NCI-H460 (cell line): ENCODE measurements around the gene GAB4. TPM values are rescaled to one million over a fixed set of nuclear protein-coding genes. Genes with fewer than 3 reads are reported as not detected.
"Not testable (repeated sequence)": the region's sequence is repeated elsewhere in the genome, so short reads cannot be mapped to it uniquely, and the experiment has no call there.

Experiments used
- DNase-seq: peaks from one replicate; pipeline ENCODE4 v3.0.0-alpha.2; 2016; ENCODE audit warnings: low read depth; ENCODE audit errors: extremely low read depth
- total RNA-seq: library from RNA; depleted of rRNA; stranded (reverse); fragments of >200 nt; shearing (Covaris generic); gene quantifications from 2 replicates; pipeline ENCODE4 v1.2.3, GENCODE V29; 2014; rRNA removed

Gene GAB4
- total RNA-seq, 1 experiment from 2014 or later, result not detected

DNA sequence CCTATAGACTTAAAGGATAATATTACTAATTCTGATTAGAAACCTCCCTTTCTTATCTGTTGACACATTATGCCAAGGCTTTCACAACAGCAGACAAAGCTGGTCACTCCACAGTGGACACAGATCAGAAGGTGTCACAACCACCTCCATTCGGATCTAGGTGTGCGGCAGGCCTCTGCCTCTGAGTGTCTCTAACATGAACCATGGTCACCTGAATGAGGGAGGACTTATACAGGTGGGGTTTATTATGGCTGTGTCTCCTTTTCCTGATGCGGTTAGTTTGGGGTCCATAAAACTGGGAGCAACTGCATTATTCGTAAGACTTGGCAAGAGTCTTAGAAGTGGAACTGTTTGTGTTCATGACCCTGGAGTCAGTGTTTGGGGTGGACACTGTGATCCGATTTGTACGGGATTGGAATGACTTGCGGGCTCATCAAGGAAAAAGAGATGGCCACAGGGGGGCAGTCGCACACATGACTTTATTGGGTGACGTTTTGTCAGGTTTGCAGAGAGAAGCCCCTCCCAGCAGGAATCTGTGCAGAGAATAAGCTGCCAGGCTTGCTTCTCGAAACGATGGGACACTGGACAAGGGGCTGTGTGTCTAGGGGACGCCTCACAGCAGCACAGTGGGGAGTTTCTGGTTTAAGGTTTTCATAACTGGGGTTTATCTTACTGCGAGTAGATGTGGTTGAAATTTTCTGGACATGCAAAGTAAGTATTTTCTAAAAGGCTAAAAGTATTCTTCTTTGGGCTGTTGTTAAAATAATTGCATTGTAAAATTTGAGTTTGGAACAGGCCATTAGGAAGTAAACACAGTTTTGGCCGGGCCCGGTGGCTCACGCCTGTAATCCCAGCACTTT lies 90.6 kb downstream of the GAB4 start:
- peak; percentile 38 for DNase-seq

DNA sequence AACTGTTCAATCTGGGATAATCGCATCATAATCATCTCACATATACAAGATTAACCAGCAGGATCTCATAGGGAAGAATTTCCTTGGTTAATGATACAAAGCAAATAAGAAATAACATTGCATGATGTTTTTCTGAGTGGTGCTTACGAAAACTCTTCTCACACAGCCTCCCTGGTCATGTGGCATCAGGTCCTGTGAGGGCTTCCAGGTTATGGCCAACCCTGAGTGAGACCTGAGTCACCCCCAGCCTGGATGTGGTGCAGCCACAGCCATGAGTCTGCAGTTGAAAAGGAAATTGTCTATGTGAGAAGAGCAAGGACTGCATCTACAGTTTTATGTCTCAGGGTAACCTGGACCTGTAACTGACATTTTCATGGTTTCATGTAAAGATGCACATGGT lies 92.3 kb downstream of the GAB4 start:
- DNase-seq, result no peak

- DNase-seq, result not testable (repeated sequence)
Measured at GRCh38 chr22:16914911-16915310, 93.1 kb downstream of the GAB4 start.

DNA sequence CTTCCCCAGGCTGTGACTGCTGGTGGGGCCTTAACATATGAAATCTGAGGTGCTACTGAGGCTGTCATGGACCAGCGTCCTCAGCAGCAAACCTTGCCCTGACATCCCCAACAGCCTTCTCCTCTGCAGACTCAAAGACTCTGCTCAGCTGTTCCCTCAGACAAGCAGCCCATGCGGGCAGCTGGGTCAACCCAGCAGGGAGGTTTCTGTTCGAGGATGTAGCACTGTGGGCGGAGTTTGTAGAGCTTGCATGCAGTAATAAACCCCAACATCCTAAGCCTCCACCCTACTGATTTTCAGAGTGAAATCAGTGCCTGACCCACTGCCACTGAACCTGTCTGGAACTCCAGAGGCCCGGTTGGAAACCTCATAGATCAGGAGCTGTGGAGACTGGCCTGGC lies 94.0 kb downstream of the GAB4 start:
- DNase-seq, result no peak

- no peak for DNase-seq
Measured at GRCh38 chr22:16912281-16912680, 95.7 kb downstream of the GAB4 start.

Other genes starting within 250 kb of the GAB4 start
- gene XKR3, start 182.8 kb downstream of the GAB4 start, total RNA-seq, result not detected in 2 replicates
- gene IL17RA, start 76.8 kb upstream of the GAB4 start, total RNA-seq, result 3.4 and 6.1 TPM in 2 replicates
- not detected in 2 replicates for gene TMEM121B, start 113.1 kb upstream of the GAB4 start, total RNA-seq
- 33.5 and 38.4 TPM in 2 replicates for gene HDHD5, start 151.1 kb upstream of the GAB4 start, total RNA-seq
- gene ADA2, start 211.2 kb upstream of the GAB4 start, total RNA-seq, result not detected in 2 replicates